Endothelial cell (in vitro differentiated cells): Measurements from ENCODE around the gene SALL1. TPM values are rescaled to one million over a fixed set of nuclear protein-coding genes. Genes with fewer than 3 reads are reported as not detected.

Experiments
- DNase-seq: peaks from one replicate; pipeline ENCODE4 v3.0.0; 2021; ENCODE audit warnings: low spot score
- H3K27ac Mint-ChIP-seq: one replicate; pipeline ENCODE4 v1.8.0; 2021; ENCODE audit warnings: mixed read lengths, inconsistent platforms; ENCODE audit not compliant: unreplicated experiment
- H3K27me3 Mint-ChIP-seq: one replicate; pipeline ENCODE4 v1.8.0; 2021; ENCODE audit warnings: mild to moderate bottlenecking, moderate library complexity, mixed read lengths, inconsistent platforms; ENCODE audit not compliant: unreplicated experiment
- H3K36me3 Mint-ChIP-seq: one replicate; pipeline ENCODE4 v1.8.0; 2021; ENCODE audit warnings: mild to moderate bottlenecking, low read depth, mixed read lengths, inconsistent platforms; ENCODE audit not compliant: unreplicated experiment
- H3K4me1 Mint-ChIP-seq: one replicate; pipeline ENCODE4 v1.8.0; 2021; ENCODE audit warnings: mild to moderate bottlenecking, mixed read lengths, inconsistent platforms; ENCODE audit not compliant: unreplicated experiment
- H3K4me3 Mint-ChIP-seq: one replicate; pipeline ENCODE4 v1.8.0; 2021; ENCODE audit warnings: mild to moderate bottlenecking, mixed read lengths, inconsistent platforms; ENCODE audit not compliant: unreplicated experiment
- H3K9me3 Mint-ChIP-seq: one replicate; pipeline ENCODE4 v1.8.0; 2021; ENCODE audit warnings: mixed read lengths, inconsistent platforms; ENCODE audit not compliant: unreplicated experiment
- CTCF ChIP-seq: fragments of 200-600 bp; sonication (generic); IDR thresholded peaks from one replicate; pipeline ENCODE4 v1.5.0; 2021; ENCODE audit warnings: antibody characterized with exemption; ENCODE audit not compliant: unreplicated experiment
- total RNA-seq: library from RNA; stranded (reverse); fragmentation: NEBNext Ultra II Directional; extraction: Animal tissue kit (Norgen Biotek cat#: 25700); gene quantifications from one replicate; pipeline ENCODE4 v1.2.1, GENCODE V29; 2021; ENCODE audit not compliant: unreplicated experiment

Gene SALL1
- total RNA-seq, 1 donor from 2014 or later, result 45.1 TPM

- DNase-seq, result no peak
- H3K36me3 Mint-ChIP-seq, result no peaks in the 10 kb centered on the region
- no peak overlapping the region for H3K27ac Mint-ChIP-seq
- TF ChIP-seq CTCF, result no peak
- H3K4me3 Mint-ChIP-seq, result no peak overlapping the region
- peaks cover 2% of the 10 kb centered on the region for H3K27me3 Mint-ChIP-seq
- peaks cover 53% of the 10 kb centered on the region for H3K4me1 Mint-ChIP-seq
- no peaks in the 10 kb centered on the region for H3K9me3 Mint-ChIP-seq
These were observed 30.4 kb upstream of the SALL1 start for GRCh38 chr16:51181503-51181811.

- Mint-ChIP-seq H3K27me3 (peaks cover 2% of the 10 kb centered on the region), H3K36me3 (no peaks in the 10 kb centered on the region), H3K4me3 (no peak overlapping the region), H3K9me3 (no peaks in the 10 kb centered on the region), H3K27ac (no peak overlapping the region), H3K4me1 (peaks cover 53% of the 10 kb centered on the region)
- DNase-seq, result no peak
- TF ChIP-seq CTCF, result no peak
These were observed 29.8 kb upstream of the SALL1 start for GRCh38 chr16:51180719-51181502.

GRCh38 chr16:51175081-51175480, 24.0 kb upstream of the SALL1 start:
- H3K27me3 Mint-ChIP-seq, result no peaks in the 10 kb centered on the region
- TF ChIP-seq CTCF, result no peak
- no peak overlapping the region for H3K4me3 Mint-ChIP-seq
- H3K36me3 Mint-ChIP-seq, result peaks cover 4% of the 10 kb centered on the region
- no peak overlapping the region for H3K27ac Mint-ChIP-seq
- H3K4me1 Mint-ChIP-seq, result peaks cover 9% of the 10 kb centered on the region
- H3K9me3 Mint-ChIP-seq, result peaks cover 5% of the 10 kb centered on the region
- DNase-seq, result no peak

GRCh38 chr16:51172368-51172767, 21.3 kb upstream of the SALL1 start:
- no peaks in the 10 kb centered on the region for H3K27me3 Mint-ChIP-seq
- H3K27ac Mint-ChIP-seq, result no peak overlapping the region
- no peak for DNase-seq
- H3K36me3 Mint-ChIP-seq, result peaks cover 4% of the 10 kb centered on the region
- H3K4me1 Mint-ChIP-seq, result no peaks in the 10 kb centered on the region
- H3K9me3 Mint-ChIP-seq, result peaks cover 5% of the 10 kb centered on the region
- no peak for TF ChIP-seq CTCF
- H3K4me3 Mint-ChIP-seq, result no peak overlapping the region

- Mint-ChIP-seq H3K9me3 (peaks cover 5% of the 10 kb centered on the region), H3K27me3 (no peaks in the 10 kb centered on the region), H3K36me3 (peaks cover 4% of the 10 kb centered on the region), H3K27ac (no peak overlapping the region), H3K4me1 (peaks cover 7% of the 10 kb centered on the region), H3K4me3 (no peak overlapping the region)
- DNase-seq, result no peak
- TF ChIP-seq CTCF, result no peak
These were observed 17.7 kb upstream of the SALL1 start for GRCh38 chr16:51168755-51169154.
